HL-60 (cell line): ENCODE results near the gene ONECUT1.

ENCODE experiments used
- DNase-seq, 2 experiments: peaks; one replicate each; pipeline ENCODE4 v3.0.0-alpha.2; 2010 to 2020; ENCODE audit warnings: low read depth in 1 of 2, low spot score in 1 of 2
- H3K27ac ChIP-seq: fragments of 250-450 bp; sonication (Bioruptor Pico); replicated peaks from 2 replicates; pipeline ENCODE4 v1.5.1; 2020; ENCODE audit warnings: mild to moderate bottlenecking, moderate library complexity
- H3K27me3 ChIP-seq: fragments of 250-450 bp; sonication (Bioruptor Pico); 2 replicates; pipeline ENCODE4 v1.5.1; 2021; ENCODE audit warnings: mild to moderate bottlenecking, moderate library complexity; ENCODE audit not compliant: insufficient read depth, poor library complexity, severe bottlenecking
- H3K4me3 ChIP-seq: replicated peaks from 2 replicates; pipeline ENCODE4 v1.5.1; 2011; ENCODE audit warnings: mild to moderate bottlenecking, control low read depth, low read length; ENCODE audit not compliant: insufficient read depth
- GABPA ChIP-seq: IDR thresholded peaks from 2 replicates; pipeline ENCODE4 v1.6.1; 2012; ENCODE audit warnings: low read depth
- POLR2AphosphoS5 ChIP-seq: IDR thresholded peaks from 2 replicates; pipeline ENCODE4 v1.6.1; 2012; ENCODE audit warnings: low read depth
- SPI1 ChIP-seq: IDR thresholded peaks from 2 replicates; pipeline ENCODE4 v1.6.1; 2012; ENCODE audit warnings: low read depth, mild to moderate bottlenecking, borderline replicate concordance
- TF ChIP-seq, protein P1 (sequence below): IDR thresholded peaks from 2 replicates; pipeline ENCODE4 v1.6.1; 2012; ENCODE audit warnings: low read depth; ENCODE audit not compliant: insufficient replicate concordance
- TF ChIP-seq, protein P2 (sequence below): IDR thresholded peaks from one replicate; pipeline ENCODE4 v1.5.1; 2011; ENCODE audit warnings: low read length, control low read depth, inconsistent platforms; ENCODE audit not compliant: insufficient read depth

ONECUT1 gene

DNA sequence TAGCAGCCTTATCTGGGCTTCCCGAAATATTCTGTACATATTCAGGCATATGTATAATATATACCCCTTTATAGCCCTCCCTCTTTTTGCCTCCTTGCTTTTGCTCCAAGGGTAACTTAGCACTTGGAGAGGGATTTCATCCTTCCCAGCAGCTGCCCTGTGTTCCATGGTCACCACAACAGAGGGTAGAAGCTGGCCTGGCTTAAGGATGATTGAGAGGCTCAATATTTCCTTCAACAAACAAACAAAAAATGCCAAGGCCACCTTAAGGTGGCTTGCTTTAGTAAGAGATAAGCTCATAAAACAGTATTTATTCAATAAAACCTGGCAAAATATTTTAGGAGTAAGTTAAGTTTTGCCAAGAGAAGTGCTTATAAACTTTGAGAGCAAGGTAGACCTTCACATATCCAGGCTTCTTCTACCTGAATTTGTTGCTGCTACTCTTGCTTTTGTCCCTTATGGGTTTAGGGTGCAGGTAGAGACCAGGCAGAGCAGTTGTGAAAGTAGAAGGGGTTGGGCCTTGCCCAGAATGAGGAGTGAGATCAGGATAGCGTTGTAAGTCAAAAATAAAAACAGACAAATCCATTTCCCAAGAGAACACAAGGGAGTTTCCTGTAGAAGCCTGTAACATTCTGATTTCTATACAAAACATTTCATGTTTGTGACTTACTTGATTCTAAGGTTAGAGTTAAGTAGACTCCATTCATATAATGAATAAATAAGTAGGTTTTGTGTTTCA, 58.2 kb downstream of the ONECUT1 start:
- no peak for DNase-seq
- no peak overlapping the region for H3K27ac ChIP-seq
- H3K4me3 ChIP-seq, result no peak overlapping the region
- H3K27me3 ChIP-seq, result no peaks in the 10 kb centered on the region
- TF ChIP-seq, protein P1, sequence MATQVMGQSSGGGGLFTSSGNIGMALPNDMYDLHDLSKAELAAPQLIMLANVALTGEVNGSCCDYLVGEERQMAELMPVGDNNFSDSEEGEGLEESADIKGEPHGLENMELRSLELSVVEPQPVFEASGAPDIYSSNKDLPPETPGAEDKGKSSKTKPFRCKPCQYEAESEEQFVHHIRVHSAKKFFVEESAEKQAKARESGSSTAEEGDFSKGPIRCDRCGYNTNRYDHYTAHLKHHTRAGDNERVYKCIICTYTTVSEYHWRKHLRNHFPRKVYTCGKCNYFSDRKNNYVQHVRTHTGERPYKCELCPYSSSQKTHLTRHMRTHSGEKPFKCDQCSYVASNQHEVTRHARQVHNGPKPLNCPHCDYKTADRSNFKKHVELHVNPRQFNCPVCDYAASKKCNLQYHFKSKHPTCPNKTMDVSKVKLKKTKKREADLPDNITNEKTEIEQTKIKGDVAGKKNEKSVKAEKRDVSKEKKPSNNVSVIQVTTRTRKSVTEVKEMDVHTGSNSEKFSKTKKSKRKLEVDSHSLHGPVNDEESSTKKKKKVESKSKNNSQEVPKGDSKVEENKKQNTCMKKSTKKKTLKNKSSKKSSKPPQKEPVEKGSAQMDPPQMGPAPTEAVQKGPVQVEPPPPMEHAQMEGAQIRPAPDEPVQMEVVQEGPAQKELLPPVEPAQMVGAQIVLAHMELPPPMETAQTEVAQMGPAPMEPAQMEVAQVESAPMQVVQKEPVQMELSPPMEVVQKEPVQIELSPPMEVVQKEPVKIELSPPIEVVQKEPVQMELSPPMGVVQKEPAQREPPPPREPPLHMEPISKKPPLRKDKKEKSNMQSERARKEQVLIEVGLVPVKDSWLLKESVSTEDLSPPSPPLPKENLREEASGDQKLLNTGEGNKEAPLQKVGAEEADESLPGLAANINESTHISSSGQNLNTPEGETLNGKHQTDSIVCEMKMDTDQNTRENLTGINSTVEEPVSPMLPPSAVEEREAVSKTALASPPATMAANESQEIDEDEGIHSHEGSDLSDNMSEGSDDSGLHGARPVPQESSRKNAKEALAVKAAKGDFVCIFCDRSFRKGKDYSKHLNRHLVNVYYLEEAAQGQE, result no peak
- TF ChIP-seq POLR2AphosphoS5 (no peak), SPI1 (no peak), GABPA (no peak)
- TF ChIP-seq, protein P2, sequence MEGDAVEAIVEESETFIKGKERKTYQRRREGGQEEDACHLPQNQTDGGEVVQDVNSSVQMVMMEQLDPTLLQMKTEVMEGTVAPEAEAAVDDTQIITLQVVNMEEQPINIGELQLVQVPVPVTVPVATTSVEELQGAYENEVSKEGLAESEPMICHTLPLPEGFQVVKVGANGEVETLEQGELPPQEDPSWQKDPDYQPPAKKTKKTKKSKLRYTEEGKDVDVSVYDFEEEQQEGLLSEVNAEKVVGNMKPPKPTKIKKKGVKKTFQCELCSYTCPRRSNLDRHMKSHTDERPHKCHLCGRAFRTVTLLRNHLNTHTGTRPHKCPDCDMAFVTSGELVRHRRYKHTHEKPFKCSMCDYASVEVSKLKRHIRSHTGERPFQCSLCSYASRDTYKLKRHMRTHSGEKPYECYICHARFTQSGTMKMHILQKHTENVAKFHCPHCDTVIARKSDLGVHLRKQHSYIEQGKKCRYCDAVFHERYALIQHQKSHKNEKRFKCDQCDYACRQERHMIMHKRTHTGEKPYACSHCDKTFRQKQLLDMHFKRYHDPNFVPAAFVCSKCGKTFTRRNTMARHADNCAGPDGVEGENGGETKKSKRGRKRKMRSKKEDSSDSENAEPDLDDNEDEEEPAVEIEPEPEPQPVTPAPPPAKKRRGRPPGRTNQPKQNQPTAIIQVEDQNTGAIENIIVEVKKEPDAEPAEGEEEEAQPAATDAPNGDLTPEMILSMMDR, result no peak

GRCh38 chr15:52731004-52731403, 59.1 kb downstream of the ONECUT1 start:
- DNase-seq, result no peak
- Histone ChIP-seq H3K27ac (no peak overlapping the region), H3K27me3 (no peaks in the 10 kb centered on the region), H3K4me3 (no peak overlapping the region)
- no peak for TF ChIP-seq POLR2AphosphoS5
- TF ChIP-seq, protein P2, result no peak
- TF ChIP-seq, protein P1, result no peak
- no peak for TF ChIP-seq SPI1
- no peak for TF ChIP-seq GABPA

- Histone ChIP-seq H3K4me3 (no peak overlapping the region), H3K27me3 (no peaks in the 10 kb centered on the region), H3K27ac (no peak overlapping the region)
- no peak for DNase-seq
- TF ChIP-seq, protein P2, result no peak
- TF ChIP-seq, protein P1, result no peak
- TF ChIP-seq SPI1 (no peak), POLR2AphosphoS5 (no peak), GABPA (no peak)
Measured at GRCh38 chr15:52730594-52730993, 59.5 kb downstream of the ONECUT1 start.
